ENCODE data around the gene DDX3X.
"Not testable (repeated sequence)": the region's sequence is repeated elsewhere in the genome, so short reads cannot be mapped to it uniquely, and the experiment has no call there.

DDX3X gene

DNA sequence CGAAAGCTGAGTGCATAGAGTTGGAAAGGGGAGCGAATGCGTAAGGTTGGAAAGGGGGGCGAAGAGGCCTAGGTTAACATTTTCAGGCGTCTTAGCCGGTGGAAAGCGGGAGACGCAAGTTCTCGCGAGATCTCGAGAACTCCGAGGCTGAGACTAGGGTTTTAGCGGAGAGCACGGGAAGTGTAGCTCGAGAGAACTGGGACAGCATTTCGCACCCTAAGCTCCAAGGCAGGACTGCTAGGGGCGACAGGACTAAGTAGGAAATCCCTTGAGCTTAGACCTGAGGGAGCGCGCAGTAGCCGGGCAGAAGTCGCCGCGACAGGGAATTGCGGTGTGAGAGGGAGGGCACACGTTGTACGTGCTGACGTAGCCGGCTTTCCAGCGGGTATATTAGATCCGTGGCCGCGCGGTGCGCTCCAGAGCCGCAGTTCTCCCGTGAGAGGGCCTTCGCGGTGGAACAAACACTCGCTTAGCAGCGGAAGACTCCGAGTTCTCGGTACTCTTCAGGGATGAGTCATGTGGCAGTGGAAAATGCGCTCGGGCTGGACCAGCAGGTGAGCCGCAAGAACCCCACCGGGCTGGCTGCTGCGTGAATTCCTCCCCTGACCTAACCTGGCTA, at the start of gene DDX3X:
DDX3X (plus strand) TSS at position 419 of the 619 bp plus-strand sequence; CDS start at position 510, 91 bp downstream.
- peak; percentile 56 to 77 (median 71) for DNase-seq (ENCODE audit: low read depth in 3 of 3)

DNA sequence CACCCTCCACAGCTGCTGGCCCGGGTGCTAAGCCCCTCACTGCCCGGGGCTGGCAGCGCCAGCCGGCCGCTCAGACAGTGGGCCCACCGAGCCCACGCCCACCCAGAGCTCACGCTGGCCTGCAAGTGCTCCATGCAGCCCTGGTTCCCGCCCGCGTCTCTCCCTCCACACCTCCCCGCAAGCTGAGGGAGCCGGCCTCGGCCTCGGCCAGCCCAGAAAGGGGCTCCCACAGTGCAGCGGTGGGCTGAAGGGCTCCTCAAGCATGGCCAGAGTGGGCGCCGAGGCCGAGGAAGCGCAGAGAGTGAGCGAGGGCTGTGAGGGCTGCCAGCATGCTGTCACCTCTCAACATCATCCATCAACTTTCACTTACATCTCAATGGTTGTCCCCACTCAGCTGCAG, 48.0 kb upstream of the DDX3X start:
- DNase-seq (ENCODE audit: low read depth in 3 of 3): not testable (repeated sequence)

DNA sequence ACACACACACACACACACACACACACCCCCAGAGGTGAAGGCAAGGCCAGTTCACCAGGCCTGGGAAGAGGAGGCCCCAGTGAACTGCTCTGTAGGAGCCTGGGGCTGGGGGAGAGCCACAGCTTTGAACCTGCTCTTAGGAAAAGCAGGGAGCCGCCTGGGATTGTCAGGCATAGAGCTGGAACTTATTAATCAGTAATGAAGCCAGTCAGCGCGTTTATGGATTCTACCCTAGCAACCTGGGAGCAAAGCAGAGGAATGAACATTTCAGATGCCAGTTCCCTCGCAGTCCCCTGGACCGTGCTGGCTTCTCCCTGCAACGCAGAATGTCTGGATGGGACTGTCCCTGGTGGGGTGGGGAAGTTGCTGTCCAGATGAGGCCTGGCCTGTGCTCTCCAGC, 45.3 kb upstream of the DDX3X start:
- no peak for DNase-seq (ENCODE audit: low read depth in 3 of 3)

DNA sequence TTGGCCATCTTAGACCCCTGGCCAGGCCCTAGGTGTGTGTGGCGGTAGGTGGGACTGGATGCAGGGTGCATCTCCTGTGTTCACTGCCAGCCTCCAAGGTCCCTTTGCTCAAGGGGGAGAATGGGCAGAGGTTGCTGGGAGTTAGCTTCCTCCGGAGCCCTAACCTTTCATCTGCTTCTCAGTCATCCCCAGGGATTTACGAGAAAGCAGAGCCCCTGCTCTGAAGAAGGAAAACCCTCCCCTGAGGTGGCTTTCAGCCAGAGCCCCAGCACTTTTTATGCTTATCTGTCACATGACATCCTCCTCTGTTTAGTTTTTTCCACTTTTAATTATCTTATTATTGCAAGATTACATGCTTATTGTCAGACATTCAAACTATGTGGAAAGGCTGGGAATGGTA, 44.9 kb upstream of the DDX3X start:
- no peak for DNase-seq (ENCODE audit: low read depth in 3 of 3)

DNA sequence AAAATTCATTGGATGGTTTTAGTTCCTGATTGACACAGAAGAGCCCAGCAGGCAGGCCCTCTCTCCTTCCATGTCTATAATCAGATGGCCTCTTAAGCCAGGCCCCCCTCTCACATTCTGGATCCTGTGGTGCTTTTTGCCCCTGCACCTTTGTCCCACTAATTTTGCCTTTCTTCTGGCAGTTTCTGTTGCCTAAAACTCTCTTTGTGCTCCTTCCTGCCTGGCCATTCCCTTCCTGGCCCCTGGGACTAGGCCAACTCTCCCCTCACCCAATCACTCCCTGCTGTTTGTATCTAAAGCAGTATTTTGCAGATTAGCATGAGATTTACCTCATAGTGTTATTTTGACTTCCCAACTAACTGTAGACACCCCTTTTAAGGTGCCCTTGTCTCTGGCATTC, 42.7 kb upstream of the DDX3X start:
- no peak for DNase-seq (ENCODE audit: low read depth in 3 of 3)

DNA sequence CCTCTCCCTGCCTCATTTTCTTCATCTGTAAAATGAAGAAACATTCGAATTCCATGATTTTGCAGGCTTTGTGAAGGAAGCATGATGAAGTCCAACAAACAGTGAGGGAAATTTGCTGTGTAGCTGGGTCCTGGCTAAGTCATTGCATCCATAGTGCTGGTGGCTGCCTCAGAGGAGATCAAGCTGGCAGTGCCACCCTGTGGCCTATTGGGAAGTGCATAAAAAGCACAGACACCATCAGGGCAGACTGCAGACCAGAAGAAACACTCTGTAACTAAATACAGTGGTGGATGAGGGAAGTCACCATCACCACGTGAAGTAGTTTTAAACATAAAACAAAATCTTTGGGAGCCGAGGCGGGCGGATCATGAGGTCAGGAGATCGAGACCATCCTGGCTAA, 40.7 kb upstream of the DDX3X start:
- no peak for DNase-seq (ENCODE audit: low read depth in 3 of 3)

DNA sequence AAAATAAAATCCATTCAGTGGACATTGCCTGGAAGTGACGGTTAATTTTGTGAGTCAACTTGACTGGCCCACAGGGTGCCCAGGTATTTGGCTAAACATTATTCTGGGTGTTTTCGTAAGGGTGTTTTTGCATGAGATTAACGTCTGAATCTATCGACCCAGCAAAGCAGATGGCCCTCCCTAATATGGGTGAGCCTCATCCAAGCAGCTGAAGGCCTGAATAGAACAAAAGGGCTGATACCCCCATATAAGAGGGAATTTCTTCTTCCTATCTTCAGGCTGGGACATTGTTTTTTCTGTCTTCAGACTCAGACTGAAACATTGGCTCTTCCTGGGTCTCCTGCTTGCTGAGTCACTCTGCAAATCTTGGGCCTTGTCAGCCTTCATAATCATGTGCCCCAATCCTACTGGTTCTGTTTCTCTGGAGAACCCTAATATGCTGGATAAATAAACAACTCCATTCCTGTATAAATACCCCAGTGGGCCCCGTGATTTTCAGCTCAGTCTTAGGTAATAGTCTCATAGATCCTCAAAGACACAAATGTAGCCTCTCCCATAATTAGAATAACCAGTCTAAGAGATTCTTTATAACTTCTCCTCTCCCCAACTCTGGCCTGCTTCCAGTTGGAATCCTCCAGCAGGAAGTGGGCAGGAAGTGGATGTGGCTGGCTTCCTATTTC, 33.1 kb upstream of the DDX3X start:
- DNase-seq (ENCODE audit: low read depth in 3 of 3): no peak

DNA sequence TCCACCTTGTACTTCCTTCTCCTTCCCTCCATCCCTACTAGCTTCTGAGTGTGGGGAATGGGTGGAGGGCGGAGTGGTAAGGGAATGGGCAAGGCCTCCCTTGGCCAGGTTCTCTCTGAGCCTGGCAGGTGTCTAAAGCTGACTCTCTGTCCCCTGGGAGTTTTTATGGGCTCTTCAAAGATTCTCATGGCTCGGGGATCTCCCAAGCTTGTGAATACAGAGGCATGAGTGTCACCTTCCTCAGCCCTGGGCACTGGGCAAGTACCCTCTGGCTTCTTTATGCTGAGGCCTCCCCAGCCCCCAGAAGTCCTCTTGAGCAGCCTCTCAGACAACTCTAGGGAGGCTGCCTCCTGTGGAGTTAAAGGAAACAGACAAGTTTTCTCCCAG, 32.5 kb upstream of the DDX3X start:
- no peak for DNase-seq (ENCODE audit: low read depth in 3 of 3)

DNA sequence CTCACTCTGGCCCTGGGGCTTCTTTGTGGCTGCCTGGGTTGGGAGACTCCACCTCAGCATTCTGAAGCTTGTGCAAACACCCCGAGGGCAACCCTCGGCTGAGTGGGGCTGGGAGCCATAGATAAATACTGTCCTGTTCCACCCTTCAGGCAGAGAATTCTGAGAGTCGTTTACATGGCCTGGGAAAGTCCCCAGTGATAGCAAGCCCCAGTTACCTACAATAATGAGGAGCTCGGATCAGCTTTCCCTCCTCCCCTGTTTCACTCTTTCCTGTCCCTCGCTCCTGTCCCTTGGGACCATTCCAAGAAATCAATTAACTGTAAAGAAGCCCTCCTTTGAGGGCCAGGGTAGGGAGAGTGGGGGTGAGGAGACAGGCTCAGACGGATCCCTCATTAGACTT, 31.6 kb upstream of the DDX3X start:
- DNase-seq (ENCODE audit: low read depth in 3 of 3): no peak

DNA sequence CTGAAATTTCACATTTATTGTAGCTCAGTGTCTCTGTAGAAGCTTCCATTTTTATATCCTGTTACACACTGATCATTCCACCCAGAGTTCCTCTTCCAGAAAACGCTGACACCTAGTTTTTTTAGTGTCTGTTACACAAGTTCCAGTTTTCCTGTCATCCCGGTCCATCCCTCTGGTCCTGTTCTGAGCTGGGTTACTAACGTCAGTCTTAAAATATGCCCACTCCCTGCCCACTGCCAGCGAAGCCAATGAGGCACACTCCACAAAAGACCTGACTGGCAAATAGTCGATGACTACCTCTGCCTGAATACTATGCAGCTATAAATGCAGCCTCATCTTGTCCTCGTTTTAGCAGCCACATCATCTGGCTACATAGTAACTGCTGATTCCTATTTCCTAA, 30.9 kb upstream of the DDX3X start:
- DNase-seq (ENCODE audit: low read depth in 3 of 3): no peak

DNA sequence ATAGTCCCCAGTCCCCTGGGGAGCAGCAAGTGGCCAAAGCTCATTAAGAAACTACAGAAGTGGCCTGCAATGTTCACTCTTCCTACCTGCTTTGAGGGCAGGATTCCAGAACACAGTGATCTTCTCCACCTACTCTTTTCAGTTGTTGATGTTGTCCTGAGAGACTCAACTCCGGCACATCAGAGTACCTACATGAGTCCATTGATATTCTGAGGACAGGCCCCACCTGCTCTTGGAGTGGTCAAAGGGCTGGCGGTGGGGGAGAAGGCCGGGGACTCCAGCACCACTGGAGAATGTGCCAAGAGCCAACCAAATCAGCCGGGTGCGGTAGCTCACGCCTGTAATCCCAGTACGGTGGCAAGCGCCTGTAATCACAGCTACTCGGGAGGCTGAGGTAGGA, 29.8 kb upstream of the DDX3X start:
- no peak for DNase-seq (ENCODE audit: low read depth in 3 of 3)

DNA sequence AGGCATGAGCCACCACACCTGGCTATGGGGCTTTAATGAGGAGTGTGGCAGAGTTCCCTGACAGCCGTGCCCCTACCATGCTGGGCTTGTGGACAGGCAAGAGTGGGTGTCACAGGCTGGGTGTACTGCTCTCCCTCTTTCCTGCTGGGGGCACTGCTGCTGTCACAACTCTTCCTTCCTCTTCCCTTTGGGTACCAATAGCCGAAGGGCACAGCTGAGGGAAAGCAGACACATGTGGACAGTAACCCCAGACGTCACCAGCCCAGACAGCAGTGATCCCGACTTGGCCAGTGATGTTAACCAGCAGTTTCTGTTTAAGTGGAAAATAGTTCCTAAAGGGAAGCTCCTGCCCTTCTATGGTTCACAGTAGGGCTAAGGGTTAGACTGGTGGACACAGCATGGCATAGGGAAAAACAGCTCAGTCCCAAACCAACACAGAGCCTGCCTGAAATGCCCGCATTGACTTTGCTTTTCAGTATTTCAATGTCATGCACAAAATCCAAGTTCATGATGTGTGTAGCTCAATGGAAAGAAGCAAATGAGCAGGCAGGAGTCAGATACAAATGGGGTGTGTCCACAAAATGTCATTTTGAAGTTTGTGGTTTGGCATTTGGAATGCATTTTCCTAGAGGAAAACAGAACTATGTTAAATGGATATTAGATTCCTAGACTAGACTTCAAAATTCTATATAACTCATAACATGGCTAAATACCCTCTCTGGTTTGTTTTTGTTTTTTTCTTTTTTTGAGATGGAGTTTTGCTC, 24.9 kb upstream of the DDX3X start:
- DNase-seq (ENCODE audit: low read depth in 3 of 3): no peak

DNA sequence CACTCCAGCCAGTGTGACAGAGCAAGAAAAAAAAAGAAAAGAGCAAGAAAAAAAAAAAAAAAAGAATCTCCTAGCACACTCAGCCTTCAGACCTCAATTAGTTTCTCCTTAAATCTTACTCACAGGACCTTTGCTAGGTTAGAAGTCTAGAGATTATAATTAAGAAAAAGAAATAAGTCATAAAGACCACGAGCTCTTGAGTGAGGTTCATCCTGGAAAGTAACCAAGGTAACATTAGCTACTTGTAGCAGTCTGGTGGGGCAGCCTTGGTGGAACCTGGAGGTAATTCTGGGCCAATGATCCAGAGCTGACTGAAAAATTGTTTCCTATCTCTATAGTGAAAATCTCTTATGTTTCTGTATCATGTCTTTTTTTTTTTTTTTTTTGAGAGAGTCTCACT, 21.2 kb upstream of the DDX3X start:
- no peak for DNase-seq (ENCODE audit: low read depth in 3 of 3)

DNA sequence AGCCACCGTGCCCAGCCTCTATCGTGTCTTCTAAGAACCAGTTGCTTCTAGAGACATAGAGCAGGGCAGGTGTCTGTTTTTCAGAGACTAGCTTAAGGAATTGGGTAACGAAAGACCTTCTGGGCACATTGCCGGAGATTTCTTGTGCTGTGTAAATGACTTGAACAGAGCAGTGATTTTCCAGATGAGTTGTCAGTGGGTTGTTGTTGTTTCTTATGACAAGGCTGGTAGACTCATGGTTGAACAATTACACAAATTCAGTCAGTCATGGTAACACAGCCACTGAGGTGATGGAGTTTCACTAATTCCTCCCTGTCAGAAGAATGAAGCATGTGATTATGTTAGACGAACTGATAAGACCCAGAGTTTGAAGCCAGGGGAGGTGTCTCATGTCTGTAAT, 20.5 kb upstream of the DDX3X start:
- DNase-seq (ENCODE audit: low read depth in 3 of 3): no peak

DNA sequence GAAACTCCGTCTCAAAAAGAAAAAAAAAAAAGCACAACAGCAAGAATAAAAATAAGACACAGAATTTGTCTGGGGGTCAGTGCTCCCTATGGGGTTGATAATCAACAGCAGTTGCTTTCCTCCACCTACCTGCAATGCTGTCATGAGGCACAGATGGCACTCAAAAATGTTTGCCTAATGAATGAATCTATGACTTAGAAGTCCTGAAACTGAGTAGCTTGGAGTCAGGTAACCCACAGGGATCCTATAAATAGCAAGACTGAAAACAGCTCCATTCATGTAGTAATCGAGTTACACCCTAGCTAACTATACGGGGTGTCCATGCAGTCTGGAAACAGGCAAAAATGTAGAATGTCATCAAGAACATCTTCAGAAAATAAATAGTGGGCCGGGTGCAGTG, 19.8 kb upstream of the DDX3X start:
- no peak for DNase-seq (ENCODE audit: low read depth in 3 of 3)

DNA sequence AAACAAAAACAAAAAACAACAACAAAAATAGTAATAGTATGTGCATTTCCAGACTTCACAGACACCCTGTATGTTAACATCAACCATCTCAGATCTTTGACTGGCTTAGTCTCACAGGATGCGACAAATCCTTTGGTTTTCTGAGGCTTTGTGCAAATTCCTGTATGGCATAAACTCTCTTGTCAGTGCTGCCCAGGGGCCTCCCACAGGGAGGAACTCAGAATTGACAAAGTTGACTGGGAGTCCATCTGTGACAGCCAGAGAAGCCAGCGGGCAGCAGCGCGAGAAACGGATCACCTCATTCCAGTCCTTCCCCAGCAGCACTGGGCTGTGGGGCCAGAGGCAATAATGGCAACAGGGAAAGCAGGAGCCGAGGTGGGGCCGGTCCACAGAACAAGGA, 19.1 kb upstream of the DDX3X start:
- no peak for DNase-seq (ENCODE audit: low read depth in 3 of 3)

DNA sequence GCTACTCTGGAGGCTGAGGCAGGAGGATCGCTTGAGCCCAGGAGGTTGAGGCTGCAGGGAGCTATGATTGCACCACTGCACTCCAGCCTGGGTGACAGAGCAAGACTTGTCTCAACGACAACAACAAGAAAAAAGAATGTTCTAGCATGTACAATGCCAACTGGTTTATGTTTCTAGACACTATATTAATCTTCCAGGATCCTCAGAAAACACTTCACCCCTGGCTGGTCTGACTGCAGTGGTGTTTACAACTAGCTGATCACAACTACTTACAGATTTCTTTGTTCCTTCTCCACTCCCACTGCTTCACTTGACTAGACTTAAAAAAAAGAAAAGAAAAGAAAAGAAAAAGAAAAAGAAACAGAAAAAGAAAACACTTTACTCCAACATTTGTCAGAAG, 17.7 kb upstream of the DDX3X start:
- DNase-seq (ENCODE audit: low read depth in 3 of 3): not testable (repeated sequence)

DNA sequence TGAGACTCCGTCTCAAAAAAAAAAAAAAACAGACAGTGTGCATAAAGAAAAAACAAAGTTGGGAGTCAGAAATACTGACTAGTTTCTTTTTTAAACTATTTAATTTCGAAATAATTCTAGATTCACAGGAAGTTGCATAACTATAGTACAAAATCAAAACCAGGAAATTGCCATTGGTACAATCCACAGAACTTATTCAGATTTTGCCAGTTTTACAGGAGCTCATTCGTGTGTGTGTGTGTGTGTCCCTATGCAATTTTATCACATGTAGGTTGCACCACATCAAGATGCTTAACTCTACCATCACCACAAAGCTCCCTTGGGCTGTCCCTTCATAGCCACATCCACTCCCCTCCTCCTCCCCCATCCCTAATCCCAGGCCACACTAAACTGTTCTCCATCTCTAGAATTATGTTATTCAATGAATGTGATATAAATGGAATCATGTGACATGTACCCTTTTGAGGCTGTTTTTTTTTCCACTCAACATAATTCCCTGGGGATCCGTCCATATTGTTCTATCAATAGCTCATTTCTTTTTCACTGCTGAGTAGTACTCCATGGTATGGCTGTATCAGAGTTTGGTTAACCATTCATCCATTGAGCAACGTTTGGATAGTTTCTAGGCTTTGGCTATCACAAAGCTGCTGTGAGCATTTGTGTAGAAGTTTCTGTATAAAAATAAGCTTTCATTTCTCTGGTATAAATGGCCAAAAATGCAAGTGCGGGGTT, 16.3 kb upstream of the DDX3X start:
- no peak for DNase-seq (ENCODE audit: low read depth in 3 of 3)

DNA sequence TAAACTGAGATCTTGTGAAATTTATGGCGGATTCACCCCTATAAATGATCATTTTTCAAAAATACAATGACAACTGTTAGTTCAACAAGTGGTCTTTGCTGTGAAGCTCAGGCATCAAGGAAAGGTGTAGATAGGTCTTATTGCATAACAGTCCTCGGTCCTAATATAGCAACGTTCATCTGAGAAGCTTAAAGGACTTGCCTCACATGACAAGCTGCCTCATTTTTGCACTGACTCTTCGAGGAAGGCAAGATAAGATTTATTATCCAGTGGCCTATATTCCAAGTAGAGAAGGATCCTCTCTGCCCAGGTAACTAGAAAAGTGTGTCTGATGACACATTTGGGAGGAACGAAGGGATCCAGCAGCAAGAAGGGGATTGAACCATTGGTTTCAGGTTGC, 13.6 kb upstream of the DDX3X start:
- DNase-seq (ENCODE audit: low read depth in 3 of 3): no peak

DNA sequence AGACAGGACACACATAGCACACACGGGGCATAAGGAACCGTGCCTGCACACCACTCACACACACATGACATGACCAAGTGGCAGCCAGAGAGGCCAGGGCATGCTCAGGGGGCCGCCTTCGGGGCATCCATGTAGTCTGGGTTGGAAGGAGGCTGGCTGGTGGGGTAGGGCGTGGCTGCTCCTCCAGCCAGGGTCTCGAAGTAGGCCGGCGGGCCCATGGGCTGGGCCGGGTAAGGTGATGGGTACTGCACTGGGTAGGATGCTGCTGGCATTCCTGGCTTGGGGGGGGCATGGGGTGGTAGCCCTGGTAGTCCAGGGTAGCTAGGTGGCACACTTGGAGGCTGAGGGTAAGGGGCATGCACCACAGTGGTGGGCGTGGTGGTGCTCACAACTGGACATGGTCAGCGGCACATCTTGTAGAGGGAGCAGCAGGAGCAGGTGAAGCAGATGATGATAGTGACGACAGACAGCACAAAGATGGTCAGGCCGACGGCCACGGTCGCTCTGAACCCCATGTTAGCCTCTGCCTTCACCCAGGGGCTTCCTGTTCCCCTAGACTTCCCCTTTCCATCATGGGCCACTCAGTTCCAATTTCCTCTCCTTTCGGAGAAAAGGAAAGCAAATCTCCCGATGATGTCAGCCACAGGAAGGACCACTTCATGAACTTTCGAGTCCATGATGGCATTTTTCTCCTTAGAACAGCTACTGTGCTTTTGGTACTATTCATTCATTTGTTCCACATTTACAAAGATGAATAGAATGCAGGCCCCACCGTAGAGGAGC, 10.9 kb upstream of the DDX3X start:
- DNase-seq (ENCODE audit: low read depth in 3 of 3): no peak

DNA sequence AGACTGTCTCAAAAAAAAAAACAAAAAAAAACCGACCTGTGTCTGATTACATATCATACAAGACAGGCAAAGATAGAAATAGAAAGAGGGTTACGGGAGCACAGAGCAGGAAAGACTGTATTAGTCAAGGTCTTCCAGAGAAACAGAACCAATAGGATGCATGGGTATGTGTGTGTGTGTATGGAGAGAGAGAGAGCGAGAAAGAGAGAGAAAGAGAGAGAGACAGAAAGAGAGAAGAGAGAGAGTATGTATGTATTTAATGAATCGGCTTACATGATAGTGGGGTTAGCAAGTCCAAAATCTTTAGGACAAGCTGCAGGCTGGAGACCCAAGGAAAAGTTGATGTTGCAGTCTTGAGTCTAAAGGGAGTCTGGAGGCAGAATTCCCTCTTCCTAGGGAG, 7.5 kb upstream of the DDX3X start:
- DNase-seq (ENCODE audit: low read depth in 3 of 3): no peak

DNA sequence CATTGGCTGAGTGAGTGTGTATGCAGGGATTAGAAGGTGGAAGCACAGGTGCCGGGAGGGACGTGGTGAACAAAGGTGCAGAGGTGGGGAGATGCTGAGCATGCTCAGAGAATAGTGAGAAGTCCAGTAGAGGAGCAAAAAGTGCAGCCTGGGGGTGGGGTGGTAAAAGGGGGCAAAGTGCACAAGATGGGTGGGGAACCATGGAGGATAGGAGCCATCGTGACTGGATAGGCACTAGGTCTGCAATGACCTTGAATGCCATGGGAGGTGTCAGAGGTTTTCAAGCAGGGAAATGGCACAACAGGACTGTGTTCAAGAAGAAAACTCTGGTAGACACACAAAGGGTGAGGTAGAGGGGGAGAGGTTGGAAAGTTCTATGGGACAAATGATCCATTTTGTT, 6.6 kb upstream of the DDX3X start:
- no peak for DNase-seq (ENCODE audit: low read depth in 3 of 3)

Data from stimulated activated CD4-positive, alpha-beta T cell treated with anti-CD3 and anti-CD28 coated beads, TNF-alpha, amount 100 ng/mL, for 24 hours (primary cell).